ENCODE data around the gene CYTL1.

DNA sequence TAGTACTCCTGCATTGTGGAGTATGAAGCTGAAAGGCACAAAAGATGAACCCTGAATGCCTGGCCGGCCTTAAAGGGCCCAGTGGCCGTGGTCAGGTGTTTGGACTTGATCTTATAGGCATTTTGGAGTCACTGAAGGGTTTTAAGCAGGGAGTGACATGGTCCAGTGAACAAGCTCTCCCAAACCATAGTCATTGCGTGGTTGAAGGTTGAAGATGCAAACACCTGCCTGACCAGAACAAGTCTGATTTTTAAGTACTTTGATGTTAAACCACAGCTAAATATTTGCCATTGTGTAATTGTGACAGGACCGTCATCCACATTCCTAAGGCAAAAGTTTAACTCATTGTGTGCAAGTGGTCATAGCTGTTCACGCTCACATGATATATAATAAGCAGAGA, 35.3 kb upstream of the CYTL1 start:
- TF ChIP-seq, protein P1, sequence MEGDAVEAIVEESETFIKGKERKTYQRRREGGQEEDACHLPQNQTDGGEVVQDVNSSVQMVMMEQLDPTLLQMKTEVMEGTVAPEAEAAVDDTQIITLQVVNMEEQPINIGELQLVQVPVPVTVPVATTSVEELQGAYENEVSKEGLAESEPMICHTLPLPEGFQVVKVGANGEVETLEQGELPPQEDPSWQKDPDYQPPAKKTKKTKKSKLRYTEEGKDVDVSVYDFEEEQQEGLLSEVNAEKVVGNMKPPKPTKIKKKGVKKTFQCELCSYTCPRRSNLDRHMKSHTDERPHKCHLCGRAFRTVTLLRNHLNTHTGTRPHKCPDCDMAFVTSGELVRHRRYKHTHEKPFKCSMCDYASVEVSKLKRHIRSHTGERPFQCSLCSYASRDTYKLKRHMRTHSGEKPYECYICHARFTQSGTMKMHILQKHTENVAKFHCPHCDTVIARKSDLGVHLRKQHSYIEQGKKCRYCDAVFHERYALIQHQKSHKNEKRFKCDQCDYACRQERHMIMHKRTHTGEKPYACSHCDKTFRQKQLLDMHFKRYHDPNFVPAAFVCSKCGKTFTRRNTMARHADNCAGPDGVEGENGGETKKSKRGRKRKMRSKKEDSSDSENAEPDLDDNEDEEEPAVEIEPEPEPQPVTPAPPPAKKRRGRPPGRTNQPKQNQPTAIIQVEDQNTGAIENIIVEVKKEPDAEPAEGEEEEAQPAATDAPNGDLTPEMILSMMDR (IDR thresholded peaks at IDR 0.05), result no peak
- TF ChIP-seq ZNF512 (CRISPR knock-in tag; IDR thresholded peaks at IDR 0.05; ENCODE audit: borderline replicate concordance) (no peak), TP53 (CRISPR knock-in tag; IDR thresholded peaks at IDR 0.05) (no peak), CREM (CRISPR knock-in tag; IDR thresholded peaks at IDR 0.05) (no peak), JUN (CRISPR knock-in tag; IDR thresholded peaks at IDR 0.05) (no peak), KAT7 (CRISPR knock-in tag; IDR thresholded peaks at IDR 0.05; ENCODE audit: borderline replicate concordance) (no peak), ZNF232 (CRISPR knock-in tag; IDR thresholded peaks at IDR 0.05) (no peak)
- TF ChIP-seq, protein P2, sequence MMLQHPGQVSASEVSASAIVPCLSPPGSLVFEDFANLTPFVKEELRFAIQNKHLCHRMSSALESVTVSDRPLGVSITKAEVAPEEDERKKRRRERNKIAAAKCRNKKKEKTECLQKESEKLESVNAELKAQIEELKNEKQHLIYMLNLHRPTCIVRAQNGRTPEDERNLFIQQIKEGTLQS (CRISPR knock-in tag; conservative IDR thresholded peaks at IDR 0.05), result no peak

Data from WTC11 (cell line).